Liver (tissue), 9 donors: Measurements from ENCODE around the gene AGPAT4. TPM values are rescaled to one million over a fixed set of nuclear protein-coding genes. Genes with fewer than 3 reads are reported as not detected.

Experiments used
- DNase-seq: peaks from one replicate; pipeline ENCODE4 v3.0.0-alpha.2; 2017; ENCODE audit warnings: low spot score
- H3K27ac ChIP-seq, 2 donors: one replicate each; pipeline ENCODE4 v1.7.0; 2013; ENCODE audit warnings: inconsistent platforms in 2 of 2, low read length in 2 of 2, control low read depth in 1 of 2, low read depth in 1 of 2, mild to moderate bottlenecking in 1 of 2
- H3K27me3 ChIP-seq, 4 donors: one replicate each; pipeline versions ENCODE4 v1.6.1 to v1.7.0; 2013; ENCODE audit warnings: low read length in 3 of 4, inconsistent platforms in 1 of 4, mild to moderate bottlenecking in 1 of 4, moderate library complexity in 1 of 4; ENCODE audit not compliant: control insufficient read depth in 4 of 4, insufficient read depth in 4 of 4
- H3K36me3 ChIP-seq, 4 donors: one replicate each; pipeline versions ENCODE4 v1.6.1 to v1.7.0; 2013; ENCODE audit warnings: low read length in 3 of 4, mild to moderate bottlenecking in 3 of 4, low read depth in 1 of 4, moderate library complexity in 1 of 4; ENCODE audit not compliant: control insufficient read depth in 4 of 4, insufficient read depth in 3 of 4
- H3K4me1 ChIP-seq, 4 donors: one replicate each; pipeline versions ENCODE4 v1.6.1 to v1.7.0; 2013; ENCODE audit warnings: low read length in 3 of 4, mild to moderate bottlenecking in 3 of 4, moderate library complexity in 1 of 4; ENCODE audit not compliant: control insufficient read depth in 4 of 4, insufficient read depth in 4 of 4
- H3K4me3 ChIP-seq, 3 donors: one replicate each; pipeline versions ENCODE4 v1.6.1 to v1.7.0; 2013; ENCODE audit warnings: low read length in 3 of 3, control low read depth in 1 of 3, low read depth in 1 of 3, mild to moderate bottlenecking in 1 of 3
- H3K9ac ChIP-seq, 2 donors: one replicate each; pipeline ENCODE4 v1.7.0; 2013; ENCODE audit warnings: low read length in 2 of 2, mild to moderate bottlenecking in 2 of 2, moderate library complexity in 2 of 2, control low read depth in 1 of 2, low read depth in 1 of 2
- H3K9me3 ChIP-seq, 4 donors: one replicate each; pipeline versions ENCODE4 v1.6.1 to v1.7.0; 2013; ENCODE audit warnings: low read length in 3 of 4; ENCODE audit not compliant: control insufficient read depth in 4 of 4
- EGR1 ChIP-seq, 2 donors: IDR thresholded peaks; 2 replicates each; pipeline ENCODE4 v1.6.1; 2016 to 2018; ENCODE audit warnings: antibody characterized with exemption in 2 of 2, low read depth in 2 of 2
- FOXA1 ChIP-seq: IDR thresholded peaks from 2 replicates; pipeline ENCODE4 v1.6.1; 2016; ENCODE audit warnings: antibody characterized with exemption
- FOXA2 ChIP-seq: IDR thresholded peaks from 2 replicates; pipeline ENCODE4 v1.6.1; 2016; ENCODE audit warnings: antibody characterized with exemption
- GABPA ChIP-seq, 2 donors: IDR thresholded peaks in 1 of 2; conservative IDR thresholded peaks in 1 of 2; 2 replicates each; pipeline ENCODE4 v1.6.1; 2016; ENCODE audit warnings: antibody characterized with exemption in 2 of 2, mild to moderate bottlenecking in 1 of 2, moderate library complexity in 1 of 2
- HNF4A ChIP-seq, 2 donors: conservative IDR thresholded peaks; 2 replicates each; pipeline ENCODE4 v1.6.1; 2016; ENCODE audit warnings: antibody characterized with exemption in 2 of 2, mild to moderate bottlenecking in 2 of 2
- HNF4G ChIP-seq: IDR thresholded peaks from 2 replicates; pipeline ENCODE4 v1.6.1; 2016; ENCODE audit warnings: antibody characterized with exemption
- JUND ChIP-seq, 2 donors: IDR thresholded peaks; 2 replicates each; pipeline ENCODE4 v1.6.1; 2016; ENCODE audit warnings: antibody characterized with exemption in 2 of 2
- MAX ChIP-seq: IDR thresholded peaks from 2 replicates; pipeline ENCODE4 v1.6.1; 2016; ENCODE audit warnings: antibody characterized with exemption
- NR2F2 ChIP-seq: IDR thresholded peaks from 2 replicates; pipeline ENCODE4 v1.6.1; 2016; ENCODE audit warnings: antibody characterized with exemption
- RAD21 ChIP-seq, 2 donors: IDR thresholded peaks; 2 replicates each; pipeline ENCODE4 v1.6.1; 2016; ENCODE audit warnings: antibody characterized with exemption in 2 of 2, mild to moderate bottlenecking in 2 of 2
- RXRA ChIP-seq, 2 donors: IDR thresholded peaks; 2 replicates each; pipeline ENCODE4 v1.6.1; 2017 to 2018; ENCODE audit warnings: antibody characterized with exemption in 2 of 2, mild to moderate bottlenecking in 1 of 2
- SP1 ChIP-seq: IDR thresholded peaks from 2 replicates; pipeline ENCODE4 v1.6.1; 2018; ENCODE audit warnings: antibody characterized with exemption, mild to moderate bottlenecking
- TAF1 ChIP-seq: conservative IDR thresholded peaks from 2 replicates; pipeline ENCODE4 v1.6.1; 2016; ENCODE audit warnings: antibody characterized with exemption, mild to moderate bottlenecking
- YY1 ChIP-seq: IDR thresholded peaks from 2 replicates; pipeline ENCODE4 v1.6.1; 2016; ENCODE audit warnings: antibody characterized with exemption, mild to moderate bottlenecking
- ZBTB33 ChIP-seq: IDR thresholded peaks from 2 replicates; pipeline ENCODE4 v1.6.1; 2016; ENCODE audit warnings: antibody characterized with exemption
- WGBS: extraction: QIAGEN DNeasy Blood & Tissue Kit; methylation state at CpG from one replicate; pipeline ENCODE4 v1.1.7; 2013; 5-methylcytosine and 5-hydroxymethylcytosine counted together
- polyA plus RNA-seq, 2 donors: library from polyadenylated mRNA; stranded (reverse) in 1 of 2; unstranded in 1 of 2; fragments of 200-250 nt in 1 of 2; fragments of >200 nt in 1 of 2; fragmentation: Nextera tagmentation in 1 of 2; extraction: Ambion mirVana in 1 of 2; gene quantifications; one replicate each; pipeline versions ENCODE4 v1.2.1 to v1.2.3, GENCODE V29; 2013 to 2015
- total RNA-seq, 2 donors: library from RNA; depleted of rRNA; stranded (reverse); fragments of >200 nt; gene quantifications; one replicate each; pipeline ENCODE4 v1.2.3, GENCODE V29; 2014
- TF ChIP-seq, protein P1 (sequence below): IDR thresholded peaks from 2 replicates; pipeline ENCODE4 v1.6.1; 2016; ENCODE audit warnings: antibody characterized with exemption
- TF ChIP-seq, protein P2 (sequence below): fragments of 150-350 bp; IDR thresholded peaks from 2 replicates; pipeline ENCODE4 v1.5.1; 2017; ENCODE audit warnings: improper control_type of control experiment, low read depth, low read length; ENCODE audit not compliant: missing input control
- donor health status: healthy.
- donor health status: healthy.
- donor health status: healthy.
- donor health status: healthy.
- donor health status: healthy.

The AGPAT4 gene
- total and polyA plus RNA-seq, 4 donors: 0.44 to 17.5 (median 0.69) TPM

DNA sequence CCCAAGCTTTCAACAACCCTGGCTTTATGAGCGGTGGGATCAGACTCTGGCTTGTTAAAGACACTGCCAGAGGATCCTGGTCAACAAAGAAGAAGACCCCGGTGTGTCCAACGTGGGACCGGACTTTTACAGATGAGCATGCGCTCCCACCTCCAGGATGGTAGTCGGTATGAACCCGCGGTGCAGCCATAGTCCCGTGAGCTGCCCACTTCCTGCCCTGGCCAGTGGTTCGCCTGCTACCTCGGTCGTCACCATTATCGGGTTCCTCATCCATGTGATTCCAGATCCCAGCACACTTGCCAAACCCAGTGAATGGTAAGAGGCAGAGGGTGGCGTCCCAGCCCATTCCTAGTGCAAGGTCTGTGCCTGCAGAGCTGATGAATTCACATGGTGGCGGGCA lies 112.7 kb downstream of the AGPAT4 start (continued):
- TF ChIP-seq, protein P1, sequence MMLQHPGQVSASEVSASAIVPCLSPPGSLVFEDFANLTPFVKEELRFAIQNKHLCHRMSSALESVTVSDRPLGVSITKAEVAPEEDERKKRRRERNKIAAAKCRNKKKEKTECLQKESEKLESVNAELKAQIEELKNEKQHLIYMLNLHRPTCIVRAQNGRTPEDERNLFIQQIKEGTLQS: no peak

DNA sequence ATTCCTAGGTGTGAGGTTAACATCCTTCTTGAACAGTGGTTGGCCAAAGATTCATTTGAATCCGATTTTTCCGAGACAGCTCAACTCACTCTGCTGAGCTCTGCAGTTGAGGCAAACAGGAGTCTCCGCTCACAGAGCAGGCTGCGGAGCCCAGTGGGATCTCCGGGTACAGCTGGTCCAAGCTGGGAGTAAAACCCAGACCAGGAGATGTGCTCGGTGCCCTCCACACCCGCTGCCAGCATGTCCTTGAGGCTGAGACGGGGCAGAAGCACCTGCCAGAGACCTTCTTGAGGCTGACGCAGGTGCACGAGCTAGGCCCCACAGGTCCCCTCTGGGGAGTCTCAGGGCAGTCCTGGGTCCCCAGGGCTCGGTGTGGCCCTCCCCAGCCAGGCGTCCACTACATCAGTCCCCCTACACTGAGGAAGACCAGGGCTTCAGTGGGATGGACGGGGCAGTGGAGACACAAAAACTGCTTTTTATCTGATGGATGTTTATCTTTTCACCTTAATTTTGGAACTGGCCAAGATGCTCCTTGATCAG lies 119.0 kb downstream of the AGPAT4 start:
- DNase-seq: no peak

DNA sequence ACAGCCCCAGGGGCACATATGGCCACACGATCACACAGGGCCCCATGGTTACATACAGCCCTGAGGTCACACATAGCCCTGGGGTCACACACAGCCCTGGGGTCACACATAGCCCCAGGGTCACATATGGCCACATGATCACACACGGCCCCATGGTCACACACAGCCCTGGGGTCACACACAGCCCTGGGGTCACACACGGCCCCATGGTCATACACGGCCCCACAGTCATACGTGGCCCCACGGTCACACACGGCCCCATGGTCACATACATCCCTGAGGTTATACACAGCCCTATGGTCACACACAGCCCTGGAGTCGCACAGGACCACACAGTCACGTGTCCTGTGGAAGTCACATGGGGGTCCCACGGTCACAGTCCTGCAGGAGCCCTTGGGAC lies 120.1 kb downstream of the AGPAT4 start:
- no peaks in the 10 kb centered on the region for H3K4me1 ChIP-seq
- TF ChIP-seq RAD21 (IDR thresholded peaks at IDR 0.05): no peak
- TF ChIP-seq, protein P1: no peak
- TF ChIP-seq MAX: no peak
- no peak for TF ChIP-seq NR2F2
- TF ChIP-seq TAF1: no peak
- TF ChIP-seq GABPA (IDR thresholded peaks at IDR 0.05 in 1 of 2, conservative IDR thresholded peaks at IDR 0.05 in 1 of 2): no peak
- no peak for TF ChIP-seq ZBTB33
- TF ChIP-seq EGR1 (IDR thresholded peaks at IDR 0.05; ENCODE audit: low read depth in 2 of 2): no peak
- TF ChIP-seq HNF4G: no peak
- TF ChIP-seq, protein P2, sequence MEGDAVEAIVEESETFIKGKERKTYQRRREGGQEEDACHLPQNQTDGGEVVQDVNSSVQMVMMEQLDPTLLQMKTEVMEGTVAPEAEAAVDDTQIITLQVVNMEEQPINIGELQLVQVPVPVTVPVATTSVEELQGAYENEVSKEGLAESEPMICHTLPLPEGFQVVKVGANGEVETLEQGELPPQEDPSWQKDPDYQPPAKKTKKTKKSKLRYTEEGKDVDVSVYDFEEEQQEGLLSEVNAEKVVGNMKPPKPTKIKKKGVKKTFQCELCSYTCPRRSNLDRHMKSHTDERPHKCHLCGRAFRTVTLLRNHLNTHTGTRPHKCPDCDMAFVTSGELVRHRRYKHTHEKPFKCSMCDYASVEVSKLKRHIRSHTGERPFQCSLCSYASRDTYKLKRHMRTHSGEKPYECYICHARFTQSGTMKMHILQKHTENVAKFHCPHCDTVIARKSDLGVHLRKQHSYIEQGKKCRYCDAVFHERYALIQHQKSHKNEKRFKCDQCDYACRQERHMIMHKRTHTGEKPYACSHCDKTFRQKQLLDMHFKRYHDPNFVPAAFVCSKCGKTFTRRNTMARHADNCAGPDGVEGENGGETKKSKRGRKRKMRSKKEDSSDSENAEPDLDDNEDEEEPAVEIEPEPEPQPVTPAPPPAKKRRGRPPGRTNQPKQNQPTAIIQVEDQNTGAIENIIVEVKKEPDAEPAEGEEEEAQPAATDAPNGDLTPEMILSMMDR: no peak
- no peak for TF ChIP-seq JUND (IDR thresholded peaks at IDR 0.05)
- TF ChIP-seq SP1: no peak
- no peak for TF ChIP-seq RXRA (IDR thresholded peaks at IDR 0.05)
- TF ChIP-seq HNF4A (conservative IDR thresholded peaks at IDR 0.05): no peak
- no peak for TF ChIP-seq FOXA2
- no peak for TF ChIP-seq FOXA1
- H3K36me3 ChIP-seq: no peaks in the 10 kb centered on the region
- H3K27ac ChIP-seq: no peak overlapping the region
- DNase-seq: no peak
- WGBS: 95% methylated on average over 10 of the region's 10 CpGs
- no peak overlapping the region for H3K9ac ChIP-seq
- no peaks in the 10 kb centered on the region for H3K9me3 ChIP-seq
- no peaks in the 10 kb centered on the region for H3K27me3 ChIP-seq
- H3K4me3 ChIP-seq: no peak overlapping the region

More for the DNA sequence above, 119.0 kb downstream of the AGPAT4 start:
- WGBS: 95% methylated on average over 13 of the region's 13 CpGs
- Histone ChIP-seq H3K9me3 (no peaks in the 10 kb centered on the region), H3K9ac (no peak overlapping the region), H3K36me3 (no peaks in the 10 kb centered on the region), H3K27ac (no peak overlapping the region), H3K4me3 (no peak overlapping the region), H3K27me3 (no peaks in the 10 kb centered on the region), H3K4me1 (no peaks in the 10 kb centered on the region)
- TF ChIP-seq NR2F2: no peak
- no peak for TF ChIP-seq RXRA (IDR thresholded peaks at IDR 0.05)
- TF ChIP-seq, protein P1: no peak
- TF ChIP-seq, protein P2: no peak
- TF ChIP-seq TAF1: no peak
- TF ChIP-seq RAD21 (IDR thresholded peaks at IDR 0.05): no peak
- TF ChIP-seq EGR1 (IDR thresholded peaks at IDR 0.05; ENCODE audit: low read depth in 2 of 2): no peak
- no peak for TF ChIP-seq JUND (IDR thresholded peaks at IDR 0.05)
- TF ChIP-seq HNF4G: no peak
- TF ChIP-seq YY1: no peak
- TF ChIP-seq GABPA (IDR thresholded peaks at IDR 0.05 in 1 of 2, conservative IDR thresholded peaks at IDR 0.05 in 1 of 2): no peak
- TF ChIP-seq FOXA1: no peak
- no peak for TF ChIP-seq HNF4A (conservative IDR thresholded peaks at IDR 0.05)
- no peak for TF ChIP-seq SP1
- TF ChIP-seq MAX: no peak
